ENCODE results near the gene HP. TPM values are rescaled to one million over a fixed set of nuclear protein-coding genes. Genes with fewer than 3 reads are reported as not detected.
A peak's percentile ranks its signal among the peaks of the same experiment; 100 is the strongest.

HP gene
- total and polyA plus RNA-seq, 2 of the 8 experiments (the other 6 are each of a cell fraction or from before 2014, with no cell fraction given) = not detected

DNA sequence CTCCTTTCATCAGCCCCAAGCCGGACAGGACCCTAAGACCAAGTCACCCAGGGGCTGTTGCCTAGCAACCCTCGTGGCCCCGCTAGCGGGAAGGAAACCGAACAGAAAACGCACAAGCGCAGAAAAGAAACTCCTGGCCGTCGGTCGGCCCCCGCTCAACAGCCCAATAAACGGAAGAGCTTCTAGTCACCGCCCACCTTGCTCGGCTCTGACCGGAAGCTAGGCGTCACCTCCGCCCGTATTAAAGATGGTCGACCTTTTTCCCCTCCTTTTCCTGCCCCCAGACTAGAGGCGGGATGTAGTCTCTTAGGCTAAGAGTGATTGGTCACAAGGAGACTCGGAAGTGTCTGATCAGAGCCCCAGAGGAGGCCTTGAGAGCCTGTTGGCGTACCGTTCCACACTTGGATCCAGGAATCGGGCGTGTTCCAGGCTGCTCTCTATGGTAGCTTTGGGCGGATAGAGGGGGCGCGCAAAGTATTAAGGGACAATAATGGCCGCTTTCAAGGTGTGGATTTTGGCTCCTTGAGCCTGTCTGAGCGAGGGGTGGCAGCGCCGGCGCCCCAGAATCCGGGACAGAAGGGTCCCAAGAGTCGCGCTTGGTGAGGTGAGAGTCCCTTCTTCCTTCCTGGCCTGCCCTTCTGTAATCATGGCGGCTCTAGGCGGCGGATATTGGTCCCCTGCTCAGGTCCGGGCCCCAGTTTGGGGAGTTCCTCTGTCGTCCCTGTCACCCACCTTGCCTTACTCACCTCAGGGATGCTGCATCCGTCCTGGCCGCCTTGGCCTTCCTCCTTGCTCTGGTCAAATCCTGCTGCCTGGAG lies 39.4 kb downstream of the HP start, which contains the start of the genes DHX38 and TXNL4B (continued):
- TF ChIP-seq POLR2A (IDR thresholded peaks at IDR 0.05; ENCODE audit: control extremely low read depth in 1 of 2, low read depth in 2 of 2, low read length in 2 of 2) = peak; percentile 89 to 92
- TF ChIP-seq GABPA (IDR thresholded peaks at IDR 0.05; ENCODE audit: borderline replicate concordance, insufficient read depth, low read length) = peak; percentile 91
- no peak for TF ChIP-seq HDAC6 (IDR thresholded peaks at IDR 0.05; ENCODE audit: low read depth, low read length)
- 0 out of 2 replicates have a peak, but pooled peaks have one; percentile 34 for TF ChIP-seq EGR1 (IDR thresholded peaks at IDR 0.05; ENCODE audit: borderline replicate concordance, low read depth, low read length)
- TF ChIP-seq SIX5 (IDR thresholded peaks at IDR 0.05; ENCODE audit: low read depth, low read length) = peak; percentile 28; the same call in 1 of the 2 replicates
- TF ChIP-seq CREB1 (IDR thresholded peaks at IDR 0.05) = peak; percentile 90
- TF ChIP-seq GTF2F1 (IDR thresholded peaks at IDR 0.05; ENCODE audit: borderline replicate concordance, low read depth, low read length) = no peak
- TF ChIP-seq TAF7 (optimal IDR thresholded peaks at IDR 0.05; ENCODE audit: borderline replicate concordance, low read depth, low read length) = peak; percentile 77
- peak; percentile 97 for TF ChIP-seq YY1 (IDR thresholded peaks at IDR 0.05; ENCODE audit: low read depth, low read length)
- TF ChIP-seq SIN3A (conservative IDR thresholded peaks at IDR 0.05 in 1 of 2, IDR thresholded peaks at IDR 0.05 in 1 of 2; ENCODE audit: low read depth in 1 of 2, low read length in 2 of 2) = peak; percentile 67; a peak in 2 of 4 replicates
- TF ChIP-seq KDM5A (IDR thresholded peaks at IDR 0.05; ENCODE audit: low read length) = peak; percentile 64; the same call in 1 of the 2 replicates
- TF ChIP-seq NANOG (IDR thresholded peaks at IDR 0.05; ENCODE audit: insufficient read depth, low read depth, low read length, poor library complexity, severe bottlenecking) = peak; percentile 34
- TF ChIP-seq POLR2AphosphoS5 (IDR thresholded peaks at IDR 0.05; ENCODE audit: low read depth, low read length) = peak; percentile 87
- no peak for TF ChIP-seq SRF (IDR thresholded peaks at IDR 0.05; ENCODE audit: low read depth, low read length)
- no peak for TF ChIP-seq EP300 (IDR thresholded peaks at IDR 0.05; ENCODE audit: borderline replicate concordance in 1 of 2, low read depth in 2 of 2, low read length in 2 of 2)
- TF ChIP-seq SP4 (IDR thresholded peaks at IDR 0.05; ENCODE audit: low read length) = no peak
- peak; percentile 89 for TF ChIP-seq TBP (IDR thresholded peaks at IDR 0.05; ENCODE audit: low read depth, low read length)
- TF ChIP-seq RXRA (IDR thresholded peaks at IDR 0.05; ENCODE audit: insufficient read depth, low read depth, low read length) = no peak
- TF ChIP-seq CHD2 (IDR thresholded peaks at IDR 0.05; ENCODE audit: low read length) = no peak
- TF ChIP-seq RAD21 (IDR thresholded peaks at IDR 0.05 in 1 of 2, conservative IDR thresholded peaks at IDR 0.05 in 1 of 2; ENCODE audit: low read depth in 2 of 2, low read length in 2 of 2) = no peak
- TF ChIP-seq, protein P1, sequence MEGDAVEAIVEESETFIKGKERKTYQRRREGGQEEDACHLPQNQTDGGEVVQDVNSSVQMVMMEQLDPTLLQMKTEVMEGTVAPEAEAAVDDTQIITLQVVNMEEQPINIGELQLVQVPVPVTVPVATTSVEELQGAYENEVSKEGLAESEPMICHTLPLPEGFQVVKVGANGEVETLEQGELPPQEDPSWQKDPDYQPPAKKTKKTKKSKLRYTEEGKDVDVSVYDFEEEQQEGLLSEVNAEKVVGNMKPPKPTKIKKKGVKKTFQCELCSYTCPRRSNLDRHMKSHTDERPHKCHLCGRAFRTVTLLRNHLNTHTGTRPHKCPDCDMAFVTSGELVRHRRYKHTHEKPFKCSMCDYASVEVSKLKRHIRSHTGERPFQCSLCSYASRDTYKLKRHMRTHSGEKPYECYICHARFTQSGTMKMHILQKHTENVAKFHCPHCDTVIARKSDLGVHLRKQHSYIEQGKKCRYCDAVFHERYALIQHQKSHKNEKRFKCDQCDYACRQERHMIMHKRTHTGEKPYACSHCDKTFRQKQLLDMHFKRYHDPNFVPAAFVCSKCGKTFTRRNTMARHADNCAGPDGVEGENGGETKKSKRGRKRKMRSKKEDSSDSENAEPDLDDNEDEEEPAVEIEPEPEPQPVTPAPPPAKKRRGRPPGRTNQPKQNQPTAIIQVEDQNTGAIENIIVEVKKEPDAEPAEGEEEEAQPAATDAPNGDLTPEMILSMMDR (IDR thresholded peaks at IDR 0.05; ENCODE audit: control extremely low read depth in 1 of 3, insufficient read depth in 1 of 3, low read depth in 1 of 3, low read length in 3 of 3) = no peak

All from H1 (cell line).